ENCODE results near the gene SSX2IP.
A peak's percentile ranks its signal among the peaks of the same experiment; 100 is the strongest.
"Not testable (repeated sequence)": the region's sequence is repeated elsewhere in the genome, so short reads cannot be mapped to it uniquely, and the experiment has no call there.

The SSX2IP gene, protein sequence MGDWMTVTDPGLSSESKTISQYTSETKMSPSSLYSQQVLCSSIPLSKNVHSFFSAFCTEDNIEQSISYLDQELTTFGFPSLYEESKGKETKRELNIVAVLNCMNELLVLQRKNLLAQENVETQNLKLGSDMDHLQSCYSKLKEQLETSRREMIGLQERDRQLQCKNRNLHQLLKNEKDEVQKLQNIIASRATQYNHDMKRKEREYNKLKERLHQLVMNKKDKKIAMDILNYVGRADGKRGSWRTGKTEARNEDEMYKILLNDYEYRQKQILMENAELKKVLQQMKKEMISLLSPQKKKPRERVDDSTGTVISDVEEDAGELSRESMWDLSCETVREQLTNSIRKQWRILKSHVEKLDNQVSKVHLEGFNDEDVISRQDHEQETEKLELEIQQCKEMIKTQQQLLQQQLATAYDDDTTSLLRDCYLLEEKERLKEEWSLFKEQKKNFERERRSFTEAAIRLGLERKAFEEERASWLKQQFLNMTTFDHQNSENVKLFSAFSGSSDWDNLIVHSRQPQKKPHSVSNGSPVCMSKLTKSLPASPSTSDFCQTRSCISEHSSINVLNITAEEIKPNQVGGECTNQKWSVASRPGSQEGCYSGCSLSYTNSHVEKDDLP

DNA sequence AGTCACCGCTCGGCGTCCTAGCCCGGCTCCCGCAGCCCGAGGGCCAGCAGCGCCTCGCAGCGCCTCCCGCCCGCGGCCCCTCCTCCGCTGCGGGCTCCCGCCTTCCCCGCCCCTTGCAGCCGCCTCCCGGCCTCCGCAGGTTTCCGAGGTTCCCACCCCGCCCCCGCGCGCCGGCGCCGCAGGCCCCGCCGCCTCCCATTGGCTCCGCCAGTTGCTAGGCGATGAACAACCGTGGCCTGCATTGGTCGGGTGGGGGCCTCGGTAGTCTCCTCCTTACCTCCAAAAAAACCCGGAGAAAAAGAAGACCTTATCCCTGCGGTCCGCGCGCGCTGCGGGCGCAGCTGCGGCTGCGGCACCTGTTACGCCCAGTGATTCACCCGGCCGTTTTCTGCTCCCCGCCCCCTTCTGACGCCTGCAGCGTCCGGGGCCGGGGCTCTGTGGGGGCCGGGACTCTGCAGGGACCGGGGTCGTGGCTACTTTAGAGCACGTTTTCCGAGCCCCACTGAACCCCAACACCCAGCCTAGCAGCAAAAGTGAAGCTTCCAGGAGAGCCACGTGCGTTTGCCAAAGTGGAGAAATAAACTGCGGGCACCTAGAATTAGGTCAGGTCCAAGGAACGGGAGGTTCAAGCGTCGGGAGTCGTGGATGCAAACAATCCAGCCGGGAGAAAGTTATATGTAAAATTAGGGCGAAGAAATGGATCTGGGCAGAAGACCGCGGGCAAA, at the start of gene SSX2IP:
Gene SSX2IP, minus strand, starts transcription at position 65 of the 725 bp plus-strand sequence. CDS start 19,242 bp downstream, outside the sequence.
- peak; percentile 100 for DNase-seq (ENCODE audit: low read depth in 2 of 3, low spot score in 2 of 3)

DNA sequence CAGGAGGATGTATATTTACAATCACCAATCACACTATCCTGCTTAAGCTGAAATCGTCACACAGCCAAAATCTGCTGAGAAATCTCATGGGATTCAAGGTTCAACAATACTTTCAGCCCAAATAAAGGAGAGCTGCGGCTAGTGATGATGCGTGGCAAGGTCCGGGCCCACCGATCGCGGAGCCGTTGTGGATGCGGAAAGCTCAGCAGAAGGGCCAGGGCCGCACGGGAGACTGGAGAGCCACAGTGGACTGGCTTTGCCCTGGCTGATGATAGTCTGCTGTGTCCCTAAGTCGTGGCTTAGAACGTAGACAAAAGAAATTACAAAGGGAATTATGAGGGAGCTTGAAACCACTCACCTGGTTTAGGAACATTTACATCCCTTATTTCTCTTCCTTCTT, 48.0 kb upstream of the SSX2IP start:
- DNase-seq (ENCODE audit: low read depth in 2 of 3, low spot score in 2 of 3) = no peak

DNA sequence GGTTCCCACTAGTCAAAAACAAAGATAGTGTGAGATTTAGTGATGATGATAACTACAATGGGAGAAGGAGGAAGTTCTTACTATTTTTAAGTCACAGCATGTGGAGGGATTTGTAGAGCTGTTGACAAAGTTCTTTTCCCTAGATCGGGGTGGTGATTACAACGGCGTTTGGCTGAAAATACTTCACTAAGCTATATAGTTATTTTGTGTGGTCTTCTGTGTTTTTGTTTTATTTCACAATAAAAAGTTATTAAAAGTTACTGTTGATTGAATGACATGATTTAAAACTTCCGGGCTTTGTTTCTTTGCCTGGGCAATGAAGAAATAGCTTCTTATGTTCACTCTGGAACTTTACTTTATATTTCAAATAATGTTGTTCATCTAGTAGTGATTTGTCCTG, 47.3 kb upstream of the SSX2IP start:
- no peak for DNase-seq (ENCODE audit: low read depth in 2 of 3, low spot score in 2 of 3)

DNA sequence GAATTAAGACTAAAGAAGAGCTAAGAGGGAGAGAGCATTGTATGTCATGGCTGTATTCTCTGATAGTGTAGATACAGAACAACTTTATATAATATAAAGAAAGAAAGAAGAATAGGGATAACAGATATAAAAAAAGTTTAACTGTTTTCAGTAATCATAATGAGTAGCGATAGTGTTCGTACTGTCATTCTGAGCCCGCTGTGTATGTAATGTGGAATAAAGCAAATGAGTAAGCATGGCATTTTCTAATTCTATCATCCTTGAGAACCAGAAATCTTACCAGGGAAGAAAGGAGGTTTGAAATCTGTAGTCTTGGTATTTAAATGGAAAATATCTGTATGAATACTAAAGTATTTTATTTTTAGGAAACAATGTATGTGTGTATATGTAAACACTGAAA, 46.7 kb upstream of the SSX2IP start:
- no peak for DNase-seq (ENCODE audit: low read depth in 2 of 3, low spot score in 2 of 3)

DNA sequence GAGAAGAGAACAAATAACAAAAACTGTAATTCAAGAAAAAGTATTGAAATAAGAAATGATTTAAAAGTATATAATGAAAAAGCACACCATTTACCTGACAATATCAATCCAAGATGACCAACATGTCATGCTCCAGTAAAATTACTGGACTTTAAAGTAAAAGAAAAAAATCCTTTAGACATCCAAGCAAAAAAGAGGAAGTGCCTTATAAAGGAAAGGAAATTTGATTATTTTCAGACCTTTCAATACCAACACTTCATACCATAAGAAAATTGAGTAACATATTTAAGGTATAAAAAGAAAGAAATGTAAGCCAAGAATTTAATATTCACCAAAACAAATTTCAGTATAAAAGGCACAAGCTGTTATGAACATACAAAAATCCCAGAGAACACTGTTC, 46.2 kb upstream of the SSX2IP start:
- no peak for DNase-seq (ENCODE audit: low read depth in 2 of 3, low spot score in 2 of 3)

DNA sequence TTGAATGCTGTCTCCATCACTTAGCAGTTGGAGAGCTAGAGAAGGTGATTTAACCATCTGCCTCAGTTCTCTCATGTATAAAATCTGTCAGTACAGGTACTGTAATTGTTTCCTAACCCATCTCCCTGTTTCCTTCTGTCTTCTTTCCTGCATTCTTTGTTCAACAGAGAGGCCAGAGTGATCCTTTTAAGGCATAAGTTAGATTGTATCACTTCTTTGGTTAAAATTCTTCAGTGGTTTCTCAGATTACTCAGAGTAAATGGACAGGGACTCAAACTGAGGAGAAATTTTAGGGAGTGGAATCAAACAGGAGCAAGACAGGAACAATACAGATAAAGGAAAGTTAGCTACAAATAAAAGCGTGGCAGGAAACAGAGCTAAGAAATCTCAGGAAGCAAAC, 45.2 kb upstream of the SSX2IP start:
- DNase-seq (ENCODE audit: low read depth in 2 of 3, low spot score in 2 of 3) = no peak

DNA sequence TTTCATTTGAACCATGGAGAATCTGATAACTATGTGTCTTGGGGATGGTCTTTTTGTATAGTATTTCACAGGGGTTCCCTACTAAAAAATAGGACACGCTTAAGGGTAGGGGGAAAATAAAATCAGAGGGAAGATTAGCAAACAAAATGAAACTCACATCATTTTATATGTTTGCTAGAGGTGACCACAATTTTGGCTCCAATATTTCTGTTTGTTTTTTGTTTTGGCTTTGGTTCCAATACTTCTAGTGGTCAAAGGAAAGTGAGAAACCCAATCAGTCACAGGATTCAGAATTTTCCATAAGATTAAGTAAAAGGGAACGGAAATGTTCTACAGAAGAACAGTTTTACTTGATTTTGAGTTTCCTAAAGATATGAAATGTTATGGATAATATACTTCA, 42.3 kb upstream of the SSX2IP start:
- no peak for DNase-seq (ENCODE audit: low read depth in 2 of 3, low spot score in 2 of 3)

DNA sequence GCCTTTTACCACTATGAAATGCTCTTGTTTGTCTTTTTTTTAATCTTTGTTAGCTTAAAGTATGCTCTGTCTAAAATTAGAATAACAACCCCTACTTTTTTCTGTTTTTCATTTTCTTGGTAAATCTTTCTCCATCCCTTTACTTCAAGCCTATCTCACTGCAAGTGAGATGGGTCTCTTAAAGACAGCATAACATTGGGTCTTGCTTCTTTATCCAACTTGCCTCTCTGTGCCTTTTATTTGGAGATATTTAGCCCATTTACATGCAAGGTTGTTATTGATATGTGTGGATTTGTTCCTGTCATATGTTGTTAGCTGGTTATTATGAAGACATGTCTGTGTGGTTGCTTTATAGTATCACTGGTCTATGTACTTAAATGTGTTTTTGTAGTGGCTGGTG, 41.3 kb upstream of the SSX2IP start:
- DNase-seq (ENCODE audit: low read depth in 2 of 3, low spot score in 2 of 3) = no peak

DNA sequence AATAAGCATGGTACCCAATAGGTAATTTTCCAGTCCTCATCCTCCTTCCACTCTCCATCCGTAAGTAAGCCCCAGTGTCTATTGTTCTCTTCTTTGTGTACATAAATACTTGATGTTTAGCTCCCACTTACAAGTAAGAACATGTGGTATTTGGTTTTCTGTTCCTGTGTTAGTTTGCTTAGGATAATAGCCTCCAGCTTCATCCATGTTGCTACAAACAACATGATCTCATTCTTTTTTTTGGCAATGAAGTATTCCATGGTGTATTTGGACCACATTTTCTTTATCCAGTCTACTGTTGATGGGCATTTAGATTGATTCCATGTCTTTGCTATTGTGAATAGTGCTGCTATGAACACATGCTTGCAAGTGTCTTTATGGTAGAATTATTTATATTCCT, 37.5 kb upstream of the SSX2IP start:
- not testable (repeated sequence) for DNase-seq (ENCODE audit: low read depth in 2 of 3, low spot score in 2 of 3)

DNA sequence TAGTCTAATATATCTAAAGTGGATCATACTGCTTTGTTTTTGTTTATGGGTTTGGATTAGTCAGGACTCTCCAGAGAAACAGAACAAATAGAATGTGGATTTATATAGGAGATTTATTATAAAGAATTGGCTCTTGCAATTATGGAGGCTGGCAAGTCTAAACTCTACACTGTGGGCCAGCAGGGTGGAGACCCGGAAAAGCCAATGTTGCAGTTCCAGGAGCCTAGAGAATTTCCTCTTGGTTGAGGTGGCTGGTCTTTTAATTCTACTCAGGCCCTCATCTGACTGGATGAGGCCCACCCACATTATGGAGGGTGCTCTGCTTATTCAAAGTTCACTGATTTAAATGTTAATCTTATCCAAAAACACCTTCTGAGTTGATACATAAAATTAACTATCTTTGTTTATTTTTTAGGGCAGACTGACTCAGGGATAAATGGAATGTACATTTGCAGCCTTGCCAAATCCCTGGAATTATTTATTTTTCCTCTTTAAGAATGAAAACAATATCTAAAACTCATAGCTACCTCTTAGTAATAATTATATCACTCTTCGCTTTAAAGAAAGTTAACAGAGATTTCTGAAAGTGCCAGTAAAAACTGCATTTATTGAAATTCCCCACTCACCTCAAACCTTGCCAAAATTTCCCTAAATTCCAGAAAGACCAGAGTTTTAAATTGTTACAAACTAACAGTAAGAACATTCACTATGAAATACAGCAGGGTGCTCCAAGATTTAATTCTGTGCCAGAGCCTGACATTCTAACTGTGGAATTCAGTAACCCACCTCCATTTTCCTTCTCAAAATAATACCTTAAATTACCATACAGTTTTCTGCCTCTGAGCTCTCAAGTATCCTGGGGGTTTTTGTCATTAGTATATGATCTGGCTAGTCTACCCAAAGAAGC, 36.6 kb upstream of the SSX2IP start:
- no peak for DNase-seq (ENCODE audit: low read depth in 2 of 3, low spot score in 2 of 3)

DNA sequence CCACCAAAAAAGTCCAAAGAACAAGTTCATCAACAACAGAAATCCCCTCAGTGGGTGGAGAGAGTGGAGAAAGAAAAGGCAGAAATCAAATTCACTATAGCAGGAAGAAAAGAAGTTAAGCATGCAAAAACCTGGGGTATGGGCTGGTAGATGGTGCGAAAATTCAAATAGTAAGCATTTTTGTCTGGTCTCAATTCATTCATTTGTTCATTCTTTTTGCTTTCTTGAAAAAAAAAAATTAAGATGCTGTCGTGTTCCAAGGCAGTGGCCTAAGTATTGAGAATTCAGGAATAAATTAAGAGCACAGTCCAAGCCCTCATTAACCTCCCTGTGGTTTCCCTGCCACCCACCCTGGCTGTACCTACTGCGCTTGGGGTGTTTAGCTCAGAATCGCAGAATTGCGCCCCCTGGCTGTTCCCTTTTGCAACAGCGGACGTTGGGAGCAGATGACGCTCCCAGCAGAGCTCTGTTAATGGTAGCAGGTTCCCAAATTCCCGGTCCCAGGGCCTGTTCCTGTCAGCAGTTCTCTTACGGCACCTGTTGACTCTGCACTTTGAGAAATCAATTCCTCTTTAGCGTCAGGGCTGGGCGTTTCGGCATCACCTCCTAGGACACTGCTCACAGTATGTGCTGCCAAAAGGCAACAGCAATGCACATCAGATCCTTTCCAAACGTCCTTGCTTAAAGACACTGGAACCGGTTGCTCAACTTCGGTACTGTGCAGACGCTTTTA, 34.0 kb upstream of the SSX2IP start:
- DNase-seq (ENCODE audit: low read depth in 2 of 3, low spot score in 2 of 3) = peak; percentile 9 to 25 (median 9)

DNA sequence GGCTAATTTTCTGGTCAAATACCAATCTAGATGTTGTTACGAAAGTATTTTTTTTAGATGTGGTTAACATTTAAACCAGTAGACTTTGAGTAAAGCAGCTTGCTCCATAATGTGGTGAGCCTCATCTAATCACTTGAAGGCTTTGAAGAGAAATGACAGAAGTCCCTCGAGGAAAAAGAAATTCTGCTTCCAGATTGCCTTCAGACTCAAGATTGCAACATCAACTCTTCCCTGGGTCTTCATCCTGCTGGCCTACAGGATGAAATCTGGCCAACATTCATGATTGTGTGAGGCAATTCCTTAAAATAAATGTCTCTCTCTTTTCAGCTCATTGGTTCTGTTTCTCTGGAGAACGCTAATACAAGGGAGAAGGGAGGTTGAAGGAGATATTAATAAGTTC, 32.5 kb upstream of the SSX2IP start:
- DNase-seq (ENCODE audit: low read depth in 2 of 3, low spot score in 2 of 3) = no peak

DNA sequence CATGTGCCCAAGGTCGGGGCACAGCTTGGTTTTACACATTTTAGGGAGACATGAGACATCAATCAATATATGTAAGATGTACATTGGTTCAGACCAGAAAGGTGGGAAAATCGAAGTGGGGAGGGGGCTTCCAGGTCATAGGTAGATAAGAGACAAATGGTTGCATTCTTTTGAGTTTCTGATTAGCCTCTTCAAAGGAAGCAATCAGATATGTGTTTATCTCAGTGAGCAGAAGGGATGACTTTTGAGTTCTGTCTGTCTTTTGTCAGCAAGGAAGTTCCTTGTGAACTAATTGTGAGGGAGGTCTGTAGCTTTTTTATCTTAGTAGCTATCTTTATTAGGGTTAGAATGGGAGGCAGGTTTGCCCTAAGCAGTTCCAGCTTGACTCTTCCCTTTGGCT, 31.6 kb upstream of the SSX2IP start:
- DNase-seq (ENCODE audit: low read depth in 2 of 3, low spot score in 2 of 3) = not testable (repeated sequence)

DNA sequence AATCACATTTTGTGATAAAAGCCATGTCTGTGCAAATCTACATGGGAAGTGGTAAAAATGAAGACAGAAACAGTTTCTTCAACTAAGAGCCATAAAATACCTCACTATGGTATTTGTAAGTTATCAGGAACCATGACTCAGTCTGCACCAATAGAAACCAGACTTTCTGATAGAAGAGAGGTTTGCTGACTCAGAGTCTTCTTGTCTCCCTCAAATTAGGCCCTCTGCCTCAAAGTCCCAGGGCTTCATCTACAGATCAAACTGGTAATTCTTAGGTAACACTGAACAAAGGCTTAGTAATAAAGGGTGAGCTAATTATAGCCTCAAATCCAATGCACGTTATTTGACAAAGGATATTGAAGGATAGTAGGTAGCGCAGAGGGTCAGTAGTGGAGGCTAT, 30.9 kb upstream of the SSX2IP start:
- no peak for DNase-seq (ENCODE audit: low read depth in 2 of 3, low spot score in 2 of 3)

DNA sequence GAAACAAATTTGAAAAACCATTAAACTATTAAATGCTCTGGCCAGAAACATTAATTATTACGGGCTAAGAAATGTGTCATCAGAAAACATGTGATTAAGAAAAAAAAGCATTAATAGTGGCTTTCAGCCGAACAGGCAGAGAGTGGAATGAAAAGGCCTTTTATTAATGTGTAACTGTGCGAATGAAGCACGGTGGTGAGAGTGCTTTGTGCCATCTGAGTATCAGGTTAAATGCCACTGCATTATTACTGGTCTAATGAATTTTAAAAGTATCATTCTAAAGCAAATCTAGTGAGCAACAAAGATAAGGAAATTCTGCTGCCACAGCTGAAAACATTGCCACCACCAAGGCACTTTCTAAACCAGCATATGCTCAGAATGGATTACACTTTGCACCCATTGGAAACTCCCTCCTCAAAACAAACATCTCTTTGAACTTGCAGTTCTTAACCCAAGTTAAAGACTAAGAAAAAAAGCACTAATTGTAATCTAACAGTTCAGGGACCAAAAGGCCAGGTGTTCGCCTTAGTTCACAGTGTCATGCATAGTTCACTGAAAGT, 30.0 kb upstream of the SSX2IP start:
- DNase-seq (ENCODE audit: low read depth in 2 of 3, low spot score in 2 of 3) = no peak

DNA sequence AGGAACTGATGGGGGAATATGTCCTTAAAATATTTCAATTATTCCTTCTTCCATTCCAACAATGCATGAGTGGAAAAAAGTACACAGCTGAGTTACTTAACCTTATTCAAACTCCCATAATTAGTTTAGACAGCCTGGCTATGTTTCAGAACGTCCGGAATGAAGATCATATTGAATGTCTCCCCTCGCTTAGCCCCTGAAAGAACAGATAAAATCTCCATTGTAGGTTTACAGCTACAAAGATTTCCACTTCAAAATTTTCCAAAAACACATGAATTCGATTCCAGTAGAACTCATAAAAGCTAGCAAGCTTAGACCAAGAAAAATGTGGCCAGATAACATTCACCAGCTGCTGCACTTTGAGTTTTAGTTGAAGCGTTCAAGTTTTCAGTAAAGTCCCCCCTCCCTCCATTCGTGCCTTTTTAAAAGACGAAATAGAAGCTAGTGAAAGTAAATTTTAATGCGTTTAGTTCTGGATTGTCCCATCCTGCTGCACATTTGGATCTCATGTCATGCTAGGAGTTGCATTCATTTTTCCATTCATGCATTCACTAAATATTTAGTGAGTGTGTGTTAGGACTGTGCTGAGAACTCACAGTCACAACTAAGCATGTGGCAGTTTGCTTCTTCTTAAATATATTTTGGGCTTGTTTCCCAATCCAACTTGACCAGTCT, 29.4 kb upstream of the SSX2IP start:
- no peak for DNase-seq (ENCODE audit: low read depth in 2 of 3, low spot score in 2 of 3)

DNA sequence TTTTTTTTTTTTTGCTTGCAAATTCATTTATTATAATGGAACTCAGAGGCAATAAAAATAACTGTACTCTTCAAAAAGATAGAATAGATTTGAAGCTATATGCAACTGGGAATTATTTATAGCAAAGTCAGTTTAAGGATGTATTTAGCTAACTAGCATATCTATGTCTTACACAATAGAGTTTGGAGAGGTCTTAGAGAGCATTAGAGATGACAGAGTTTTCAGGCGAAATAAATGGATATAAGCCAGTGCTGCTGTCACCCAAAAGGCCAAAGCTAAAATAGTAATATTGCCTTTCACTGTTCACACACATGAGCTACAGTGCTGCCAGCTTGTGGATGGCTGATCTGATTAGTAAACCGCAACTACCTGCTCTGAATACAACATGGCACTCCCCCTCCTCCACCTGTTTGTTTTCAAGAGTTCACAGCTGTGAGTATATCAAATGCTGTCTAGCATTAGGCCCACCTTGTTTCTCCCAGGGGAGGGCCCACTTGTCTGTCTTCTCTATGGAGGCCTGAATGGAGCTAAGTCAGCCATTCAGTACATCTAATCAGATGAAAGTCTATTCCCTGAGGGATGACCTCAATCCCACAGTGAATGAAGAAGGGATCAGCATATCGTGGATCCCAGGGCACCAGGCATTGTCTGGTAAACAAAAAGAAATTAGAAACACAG, 25.2 kb upstream of the SSX2IP start:
- no peak for DNase-seq (ENCODE audit: low read depth in 2 of 3, low spot score in 2 of 3)

DNA sequence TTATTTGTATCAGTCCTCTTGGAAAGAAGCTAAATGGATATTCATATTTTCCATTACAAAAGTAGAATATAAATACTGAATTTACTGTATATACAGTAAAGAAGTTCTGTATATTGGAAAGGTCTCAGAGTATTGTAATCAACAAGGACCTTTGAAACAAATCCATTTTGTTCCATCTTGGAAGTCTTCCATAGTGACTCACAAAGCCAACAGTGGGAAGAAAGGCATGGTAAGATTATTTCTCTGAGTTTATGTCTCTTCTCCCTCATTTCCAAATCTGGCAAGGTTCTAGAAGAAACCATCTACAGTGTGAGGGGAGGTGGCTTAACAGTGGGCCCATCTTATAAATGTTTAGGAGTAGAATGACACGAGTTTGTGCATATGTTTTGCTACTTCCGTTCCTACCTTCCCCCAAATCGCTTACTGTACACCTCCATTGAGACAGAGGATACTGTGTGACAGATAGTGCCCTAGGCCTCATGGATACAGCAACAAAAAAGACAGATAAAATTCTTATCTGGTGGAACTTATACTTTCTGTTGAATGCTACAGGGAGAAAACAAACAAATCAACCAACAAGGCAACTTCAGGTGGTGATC, 22.1 kb upstream of the SSX2IP start:
- DNase-seq (ENCODE audit: low read depth in 2 of 3, low spot score in 2 of 3) = no peak

DNA sequence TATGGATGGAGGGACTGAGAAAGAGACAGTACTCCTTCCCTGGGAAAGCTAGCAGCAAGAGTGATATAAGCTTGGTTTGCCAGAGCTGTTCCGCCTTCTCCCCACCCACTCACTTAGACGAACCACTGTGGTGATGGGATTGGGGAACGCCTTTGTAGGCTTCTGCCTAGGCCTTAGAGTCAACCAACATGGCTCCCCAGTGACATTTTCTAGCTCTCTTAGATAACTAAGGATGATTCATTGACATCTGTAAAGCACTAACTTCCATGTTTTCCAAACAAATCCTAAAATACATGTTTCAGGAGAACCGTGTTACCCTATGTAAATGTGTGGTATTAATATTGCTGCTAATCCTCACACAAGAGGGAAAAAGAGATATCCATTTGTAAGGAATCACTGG, 21.6 kb upstream of the SSX2IP start:
- DNase-seq (ENCODE audit: low read depth in 2 of 3, low spot score in 2 of 3) = no peak

Data from activated CD8-positive, alpha-beta memory T cell treated with anti-CD3 and anti-CD28 coated beads for 48 hours (primary cell).